Breast epithelium (tissue), 3 donors: ENCODE results near the gene FNDC3B.

ENCODE experiments used
- POLR2A ChIP-seq: fragments of 450-650 bp; IDR thresholded peaks from one replicate; pipeline ENCODE4 v1.6.1; 2016; ENCODE audit warnings: antibody characterized with exemption, mild to moderate bottlenecking, moderate library complexity
- POLR2AphosphoS5 ChIP-seq, 3 donors: sonication (generic); formaldehyde crosslinking; IDR thresholded peaks; one replicate each; pipeline ENCODE4 v1.6.1; 2017; ENCODE audit warnings: antibody characterized with exemption in 3 of 3
- TF ChIP-seq, protein P1 (sequence below), 3 donors: fragments of 450-650 bp; IDR thresholded peaks; one replicate each; pipeline ENCODE4 v1.5.1; 2016 to 2017; ENCODE audit warnings: antibody characterized with exemption in 3 of 3, mild to moderate bottlenecking in 3 of 3, moderate library complexity in 3 of 3

DNA sequence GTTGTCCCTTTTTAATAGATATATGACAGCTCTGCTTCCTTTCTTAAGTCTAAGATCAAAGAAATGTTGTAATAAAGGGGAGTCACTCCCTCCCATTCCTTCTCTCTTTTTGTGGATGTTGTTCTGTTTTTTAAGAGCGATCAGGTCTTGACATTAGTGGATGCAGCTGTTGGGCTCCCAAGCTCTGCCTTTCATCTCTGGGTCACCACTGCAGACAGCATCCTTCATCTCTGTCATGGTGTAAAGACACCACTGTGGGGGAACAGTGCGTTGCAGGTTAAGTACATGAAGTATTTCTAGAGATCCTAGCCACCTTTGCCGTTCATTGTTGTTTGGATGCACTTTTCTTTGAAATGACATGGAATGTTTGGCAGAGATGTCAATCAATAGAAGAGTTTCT is 17.7 kb downstream of the FNDC3B start:
- TF ChIP-seq, protein P1, sequence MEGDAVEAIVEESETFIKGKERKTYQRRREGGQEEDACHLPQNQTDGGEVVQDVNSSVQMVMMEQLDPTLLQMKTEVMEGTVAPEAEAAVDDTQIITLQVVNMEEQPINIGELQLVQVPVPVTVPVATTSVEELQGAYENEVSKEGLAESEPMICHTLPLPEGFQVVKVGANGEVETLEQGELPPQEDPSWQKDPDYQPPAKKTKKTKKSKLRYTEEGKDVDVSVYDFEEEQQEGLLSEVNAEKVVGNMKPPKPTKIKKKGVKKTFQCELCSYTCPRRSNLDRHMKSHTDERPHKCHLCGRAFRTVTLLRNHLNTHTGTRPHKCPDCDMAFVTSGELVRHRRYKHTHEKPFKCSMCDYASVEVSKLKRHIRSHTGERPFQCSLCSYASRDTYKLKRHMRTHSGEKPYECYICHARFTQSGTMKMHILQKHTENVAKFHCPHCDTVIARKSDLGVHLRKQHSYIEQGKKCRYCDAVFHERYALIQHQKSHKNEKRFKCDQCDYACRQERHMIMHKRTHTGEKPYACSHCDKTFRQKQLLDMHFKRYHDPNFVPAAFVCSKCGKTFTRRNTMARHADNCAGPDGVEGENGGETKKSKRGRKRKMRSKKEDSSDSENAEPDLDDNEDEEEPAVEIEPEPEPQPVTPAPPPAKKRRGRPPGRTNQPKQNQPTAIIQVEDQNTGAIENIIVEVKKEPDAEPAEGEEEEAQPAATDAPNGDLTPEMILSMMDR (IDR thresholded peaks at IDR 0.05), result no peak
- TF ChIP-seq POLR2A, result no peak
- no peak for TF ChIP-seq POLR2AphosphoS5 (IDR thresholded peaks at IDR 0.05)
